Testis (tissue), 2 donors: ENCODE measurements around the gene NSRP1.
"Not testable (repeated sequence)": the region's sequence is repeated elsewhere in the genome, so short reads cannot be mapped to it uniquely, and the experiment has no call there.

Source experiments
- CTCF ChIP-seq, 3 experiments: fragments of 450-650 bp in 2 of 3; fragments of 200-600 bp in 1 of 3; sonication (generic) in 1 of 3; IDR thresholded peaks; one replicate each; pipeline ENCODE4 v1.5.1; 2016 to 2019; ENCODE audit warnings: antibody characterized with exemption in 3 of 3, mild to moderate bottlenecking in 2 of 3, moderate library complexity in 1 of 3
- POLR2A ChIP-seq: fragments of 450-650 bp; IDR thresholded peaks from one replicate; pipeline ENCODE4 v1.6.1; 2017; ENCODE audit warnings: antibody characterized with exemption, mild to moderate bottlenecking, moderate library complexity

DNA sequence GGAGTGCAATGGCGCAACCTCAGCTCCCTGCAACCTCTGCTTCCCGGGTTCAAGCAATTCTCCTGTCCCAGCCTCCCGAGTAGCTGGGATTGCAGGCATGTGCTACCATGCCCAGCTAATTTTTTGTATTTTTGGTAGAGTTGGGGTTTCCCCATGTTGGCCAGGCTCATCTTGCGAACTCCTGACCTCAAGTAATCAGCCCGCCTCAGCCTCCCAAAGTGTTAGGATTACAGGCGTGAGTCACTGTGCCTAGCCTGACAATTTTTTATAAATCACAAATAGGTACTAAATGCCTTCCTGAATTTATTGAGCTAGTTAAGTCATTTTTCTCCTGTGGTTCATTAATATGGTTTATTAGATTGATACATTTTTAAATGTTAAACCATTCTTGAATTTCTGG lies 31.2 kb downstream of the NSRP1 start:
- TF ChIP-seq CTCF (IDR thresholded peaks at IDR 0.05); POLR2A: not testable (repeated sequence)
